Brain microvascular endothelial cell (primary cell): ENCODE measurements around the gene SLX1A.
"Not testable (repeated sequence)": the region's sequence is repeated elsewhere in the genome, so short reads cannot be mapped to it uniquely, and the experiment has no call there.

Experiments used
- DNase-seq: peaks from one replicate; pipeline ENCODE4 v3.0.0-alpha.2; 2020
- H3K27ac ChIP-seq: fragments of 250-450 bp; sonication (Bioruptor Pico); 2 replicates; pipeline ENCODE4 v1.5.1; 2020; ENCODE audit warnings: mild to moderate bottlenecking, moderate library complexity
- H3K27me3 ChIP-seq: fragments of 250-450 bp; sonication (Bioruptor Pico); replicated peaks from 2 replicates; pipeline ENCODE4 v1.5.1; 2020; ENCODE audit warnings: mild to moderate bottlenecking
- H3K36me3 ChIP-seq: fragments of 250-450 bp; sonication (Bioruptor Pico); replicated peaks from 2 replicates; pipeline ENCODE4 v1.5.1; 2020; ENCODE audit warnings: mild to moderate bottlenecking
- H3K4me3 ChIP-seq: 2 replicates; pipeline ENCODE4 v1.5.1; 2011; ENCODE audit warnings: low read depth, mild to moderate bottlenecking, control low read depth, low read length, moderate library complexity
- in situ Hi-C: cut with HindIII; loops from 2 replicates; pipeline ENCODE4 v1.10.0; 2017; ENCODE audit warnings: low sequenced_read_pairs, low pct_ligation_motif_present
- TF ChIP-seq, protein P1 (sequence below): IDR thresholded peaks from 2 replicates; pipeline ENCODE4 v1.5.1; 2011; ENCODE audit warnings: low read depth, mild to moderate bottlenecking, moderate library complexity, low read length, control low read depth, inconsistent platforms; ENCODE audit errors: missing control alignments

The SLX1A gene

GRCh38 chr16:30187556-30187865 lies 6.2 kb upstream of the SLX1A start:
- H3K36me3 ChIP-seq = no peaks in the 10 kb centered on the region
- H3K4me3 ChIP-seq = no peak overlapping the region
- H3K27me3 ChIP-seq = no peaks in the 10 kb centered on the region
- DNase-seq = no peak
- no peak overlapping the region for H3K27ac ChIP-seq
- TF ChIP-seq, protein P1, sequence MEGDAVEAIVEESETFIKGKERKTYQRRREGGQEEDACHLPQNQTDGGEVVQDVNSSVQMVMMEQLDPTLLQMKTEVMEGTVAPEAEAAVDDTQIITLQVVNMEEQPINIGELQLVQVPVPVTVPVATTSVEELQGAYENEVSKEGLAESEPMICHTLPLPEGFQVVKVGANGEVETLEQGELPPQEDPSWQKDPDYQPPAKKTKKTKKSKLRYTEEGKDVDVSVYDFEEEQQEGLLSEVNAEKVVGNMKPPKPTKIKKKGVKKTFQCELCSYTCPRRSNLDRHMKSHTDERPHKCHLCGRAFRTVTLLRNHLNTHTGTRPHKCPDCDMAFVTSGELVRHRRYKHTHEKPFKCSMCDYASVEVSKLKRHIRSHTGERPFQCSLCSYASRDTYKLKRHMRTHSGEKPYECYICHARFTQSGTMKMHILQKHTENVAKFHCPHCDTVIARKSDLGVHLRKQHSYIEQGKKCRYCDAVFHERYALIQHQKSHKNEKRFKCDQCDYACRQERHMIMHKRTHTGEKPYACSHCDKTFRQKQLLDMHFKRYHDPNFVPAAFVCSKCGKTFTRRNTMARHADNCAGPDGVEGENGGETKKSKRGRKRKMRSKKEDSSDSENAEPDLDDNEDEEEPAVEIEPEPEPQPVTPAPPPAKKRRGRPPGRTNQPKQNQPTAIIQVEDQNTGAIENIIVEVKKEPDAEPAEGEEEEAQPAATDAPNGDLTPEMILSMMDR = no peak
- in situ Hi-C loops = no loop called here

- in situ Hi-C loops = no loop called here
- Histone ChIP-seq H3K27me3 (no peaks in the 10 kb centered on the region), H3K27ac (no peak overlapping the region), H3K4me3 (no peak overlapping the region), H3K36me3 (no peaks in the 10 kb centered on the region)
- DNase-seq = no peak
- TF ChIP-seq, protein P1 = no peak
These were observed 5.6 kb upstream of the SLX1A start for GRCh38 chr16:30187971-30188561.

- DNase-seq, in situ Hi-C loops, H3K27ac ChIP-seq, H3K27me3 ChIP-seq, H3K36me3 ChIP-seq, H3K4me3 ChIP-seq: not testable (repeated sequence)
These were observed 2.5 kb upstream of the SLX1A start for GRCh38 chr16:30191158-30191557.

- H3K27ac ChIP-seq, H3K36me3 ChIP-seq, H3K4me3 ChIP-seq, in situ Hi-C loops, DNase-seq, H3K27me3 ChIP-seq: not testable (repeated sequence)
These were observed 577 bp upstream of the SLX1A start for GRCh38 chr16:30193098-30193497.

GRCh38 chr16:30194172-30194925 lies 674 bp downstream of the SLX1A start:
- H3K4me3 ChIP-seq = peak overlapping the region; percentile 49
- H3K27me3 ChIP-seq, in situ Hi-C loops, DNase-seq, H3K27ac ChIP-seq, H3K36me3 ChIP-seq: not testable (repeated sequence)

GRCh38 chr16:30197001-30197400 lies 3.3 kb downstream of the SLX1A start:
- H3K27ac ChIP-seq, H3K27me3 ChIP-seq, DNase-seq, in situ Hi-C loops, H3K4me3 ChIP-seq, H3K36me3 ChIP-seq: not testable (repeated sequence)

DNA sequence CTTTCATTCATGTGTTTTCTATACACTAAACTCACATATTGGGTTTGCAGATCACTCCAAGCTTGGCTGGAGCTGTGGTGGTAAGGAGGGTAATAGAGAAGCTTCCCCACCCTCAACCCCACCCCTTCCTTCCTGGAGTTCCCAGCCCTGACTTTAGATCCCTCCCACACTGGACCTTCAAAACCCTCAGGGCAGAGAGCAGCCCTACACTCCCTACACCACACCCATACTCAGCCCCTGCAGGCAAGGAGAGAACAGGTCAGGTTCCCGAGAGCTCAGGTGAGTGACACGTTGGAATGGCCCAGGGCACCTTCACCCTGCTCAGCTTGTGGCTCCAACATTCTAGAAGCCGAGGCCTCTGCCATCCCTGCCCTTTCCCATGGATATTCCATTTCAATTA lies 5.4 kb downstream of the SLX1A start, which contains the start of gene SULT1A3:
SULT1A3 (plus strand) TSS at position 207 of the 400 bp plus-strand sequence. CDS start 1,474 bp downstream, outside the sequence.
- H3K4me3 ChIP-seq, in situ Hi-C loops, H3K36me3 ChIP-seq, DNase-seq, H3K27ac ChIP-seq, H3K27me3 ChIP-seq: not testable (repeated sequence)

GRCh38 chr16:30199608-30200343 lies 6.1 kb downstream of the SLX1A start:
- H3K36me3 ChIP-seq, H3K27me3 ChIP-seq, H3K27ac ChIP-seq, H3K4me3 ChIP-seq, in situ Hi-C loops, DNase-seq: not testable (repeated sequence)

DNA sequence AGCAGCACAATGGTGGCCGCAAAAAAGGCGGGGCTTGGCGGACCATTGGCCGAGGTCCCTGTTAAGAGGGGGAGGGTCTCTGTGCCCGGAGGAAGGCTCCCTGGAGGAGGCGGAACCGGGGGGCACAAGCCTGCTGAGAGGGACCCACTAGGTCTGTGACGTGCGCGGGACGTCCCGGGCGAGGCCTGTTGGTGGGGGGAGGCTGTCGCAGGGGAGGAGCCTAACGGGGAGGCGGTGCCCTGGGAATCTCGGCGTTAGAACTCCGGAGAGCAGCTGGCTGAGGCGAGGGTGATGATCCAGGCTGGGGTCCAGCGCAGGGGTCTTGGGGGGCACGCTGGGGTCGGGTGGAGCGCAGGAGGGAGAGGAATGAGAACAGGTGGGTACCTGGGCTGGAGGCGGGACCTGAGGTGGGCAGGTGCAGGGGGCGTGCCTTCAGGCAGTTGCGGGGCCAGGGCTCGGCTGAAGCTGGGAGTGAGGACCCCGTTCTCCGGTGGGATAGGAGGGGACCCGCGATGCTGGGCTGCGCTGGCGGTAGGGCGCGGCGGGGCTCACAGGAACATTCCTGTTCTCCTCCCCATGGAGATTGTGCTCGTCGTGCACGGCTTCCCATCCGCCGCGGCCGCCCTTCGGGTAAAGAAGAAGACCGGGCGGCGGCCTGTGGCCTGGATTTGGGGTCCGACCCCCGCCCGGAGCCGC lies 12.0 kb downstream of the SLX1A start:
- H3K36me3 ChIP-seq, H3K27ac ChIP-seq, in situ Hi-C loops, DNase-seq, H3K27me3 ChIP-seq: not testable (repeated sequence)
- H3K4me3 ChIP-seq = peak overlapping the region; percentile 45

DNA sequence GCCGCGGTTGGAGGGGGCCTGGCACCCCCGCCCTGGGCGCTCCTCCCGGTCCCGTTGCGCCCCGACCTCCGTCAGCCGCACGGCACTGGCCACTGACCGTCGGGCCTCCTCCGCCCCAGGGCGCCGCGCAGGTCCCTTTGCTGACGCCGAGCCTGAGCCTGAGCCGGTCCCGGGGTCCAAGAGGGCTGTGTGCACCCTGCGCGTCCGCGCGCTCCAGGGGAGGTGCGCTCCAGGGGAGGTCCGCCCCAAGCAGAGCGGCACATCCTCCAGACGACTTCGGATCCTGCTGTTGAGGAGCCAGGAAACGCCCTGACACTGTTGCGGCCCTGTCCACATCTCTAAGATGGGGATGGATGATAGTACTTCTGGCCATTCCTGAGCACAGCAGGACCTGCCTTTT lies 12.6 kb downstream of the SLX1A start:
- H3K36me3 ChIP-seq, H3K27ac ChIP-seq, H3K27me3 ChIP-seq, in situ Hi-C loops, DNase-seq, H3K4me3 ChIP-seq: not testable (repeated sequence)

DNA sequence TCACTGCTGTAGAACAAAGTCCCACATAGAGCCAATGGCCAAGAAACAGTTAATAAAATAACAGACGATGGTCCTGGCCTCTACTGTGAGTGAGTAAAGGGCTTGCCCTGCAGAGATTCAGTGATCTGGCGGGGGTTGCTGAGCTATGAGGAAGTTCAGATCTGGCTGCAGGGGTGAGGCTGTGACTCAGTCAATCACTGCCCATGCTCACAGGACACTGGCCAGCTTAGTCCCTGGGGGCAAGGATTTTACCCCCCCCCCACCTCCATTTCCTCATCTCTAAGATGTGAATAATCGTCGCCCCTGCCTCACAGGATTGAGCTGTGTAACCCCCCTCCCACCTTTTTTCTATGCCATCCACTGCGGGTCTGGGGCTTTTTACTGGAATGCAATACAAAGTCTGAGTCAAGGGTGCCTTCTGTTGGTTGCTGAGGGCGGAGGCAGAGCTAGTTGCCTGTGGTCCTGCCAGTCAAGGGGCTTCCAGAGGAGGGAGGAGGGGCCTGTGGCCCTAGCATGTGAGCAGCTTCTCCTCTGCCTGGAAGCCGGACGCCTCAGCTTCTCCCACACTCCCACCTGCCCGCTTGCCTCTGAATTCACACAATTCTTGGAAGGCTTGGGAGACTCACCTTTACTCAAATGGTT lies 13.5 kb downstream of the SLX1A start:
- peak; percentile 74 for DNase-seq
- H3K27ac ChIP-seq, H3K4me3 ChIP-seq, H3K36me3 ChIP-seq, in situ Hi-C loops, H3K27me3 ChIP-seq: not testable (repeated sequence)
